Measurements from ENCODE around the gene APOM. TPM values are rescaled to one million over a fixed set of nuclear protein-coding genes. Genes with fewer than 3 reads are reported as not detected.

The APOM gene
- total RNA-seq, 1 donor from 2014 or later = 2.2 TPM

DNA sequence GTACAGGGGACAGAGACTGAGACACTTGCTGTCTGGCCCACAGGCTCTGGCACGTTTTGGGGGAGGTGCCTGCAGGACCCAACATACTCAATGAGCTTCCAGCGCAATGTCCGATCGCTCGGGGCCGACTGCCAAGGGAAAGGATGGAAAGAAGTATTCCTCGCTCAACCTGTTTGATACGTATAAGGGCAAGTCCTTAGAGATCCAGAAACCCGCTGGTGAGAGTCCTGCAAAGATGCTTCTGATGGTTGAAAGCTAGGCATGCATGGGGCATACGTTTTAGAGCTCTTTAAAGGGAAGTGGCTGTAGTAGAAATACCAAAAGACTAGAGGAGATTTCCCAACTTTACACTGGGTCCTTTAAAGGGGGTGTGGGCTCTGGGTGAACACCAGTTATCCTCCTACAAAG is 33.0 kb upstream of the APOM start:
- ATAC-seq (ENCODE audit: low read depth) (no peak), DNase-seq (no peak)
- TF ChIP-seq, protein P1, sequence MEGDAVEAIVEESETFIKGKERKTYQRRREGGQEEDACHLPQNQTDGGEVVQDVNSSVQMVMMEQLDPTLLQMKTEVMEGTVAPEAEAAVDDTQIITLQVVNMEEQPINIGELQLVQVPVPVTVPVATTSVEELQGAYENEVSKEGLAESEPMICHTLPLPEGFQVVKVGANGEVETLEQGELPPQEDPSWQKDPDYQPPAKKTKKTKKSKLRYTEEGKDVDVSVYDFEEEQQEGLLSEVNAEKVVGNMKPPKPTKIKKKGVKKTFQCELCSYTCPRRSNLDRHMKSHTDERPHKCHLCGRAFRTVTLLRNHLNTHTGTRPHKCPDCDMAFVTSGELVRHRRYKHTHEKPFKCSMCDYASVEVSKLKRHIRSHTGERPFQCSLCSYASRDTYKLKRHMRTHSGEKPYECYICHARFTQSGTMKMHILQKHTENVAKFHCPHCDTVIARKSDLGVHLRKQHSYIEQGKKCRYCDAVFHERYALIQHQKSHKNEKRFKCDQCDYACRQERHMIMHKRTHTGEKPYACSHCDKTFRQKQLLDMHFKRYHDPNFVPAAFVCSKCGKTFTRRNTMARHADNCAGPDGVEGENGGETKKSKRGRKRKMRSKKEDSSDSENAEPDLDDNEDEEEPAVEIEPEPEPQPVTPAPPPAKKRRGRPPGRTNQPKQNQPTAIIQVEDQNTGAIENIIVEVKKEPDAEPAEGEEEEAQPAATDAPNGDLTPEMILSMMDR (IDR thresholded peaks at IDR 0.05) = no peak
- intact Hi-C loops (cut with micrococcal nuclease) = loop anchor here (5.0 kb wide), 1 partner anchor 115 kb away; the partner anchor contains the start of gene CLIC1
- Mint-ChIP-seq H3K27me3 (no peaks in the 10 kb centered on the region), H3K27ac (peak overlapping the region; percentile 95), H3K9me3 (peaks cover 1% of the 10 kb centered on the region), H3K4me1 (peaks cover 27% of the 10 kb centered on the region), H3K4me3 (peak overlapping the region; percentile 86), H3K36me3 (ENCODE audit: low read depth) (peaks cover 66% of the 10 kb centered on the region)
- ChIA-PET POLR2A (interaction anchor here (0.6 to 1.9 kb wide), 9 partner anchors 9 to 160 kb away, joined by 3 to 21 read pairs (median 3); partner anchors contain the start of genes BAG6 and NCR3), CTCF (interaction anchor here (1.3 kb wide), 1 partner anchor 24 kb away, joined by 5 read pairs; no protein-coding TSS in a partner anchor)

DNA sequence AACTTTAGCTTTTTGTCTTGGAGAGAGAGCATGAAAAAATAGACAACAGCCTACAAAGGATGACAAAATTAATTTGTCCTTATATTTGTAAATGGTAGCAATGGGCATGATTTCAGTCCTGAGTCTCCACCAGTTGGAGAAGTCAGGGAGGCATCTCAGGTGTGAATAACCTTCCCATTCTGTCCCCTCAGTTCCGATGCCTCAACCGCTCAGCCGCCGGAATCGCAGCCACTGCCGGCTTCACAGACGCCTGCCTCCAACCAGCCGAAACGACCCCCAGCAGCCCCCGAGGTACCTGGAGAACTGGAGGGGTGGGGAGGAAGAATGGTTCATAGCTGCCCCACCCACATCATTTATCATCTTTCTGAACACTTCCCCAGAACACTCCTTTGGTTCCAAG is 31.6 kb upstream of the APOM start:
- ChIA-PET CTCF (no interaction called here), POLR2A (interaction anchor here (0.6 to 3.6 kb wide), 3 partner anchors 13 to 258 kb away, joined by 3 to 15 read pairs (median 9); partner anchors contain the start of gene BAG6)
- intact Hi-C loops (cut with micrococcal nuclease) = loop anchor here (5.0 kb wide), 1 partner anchor 113 kb away; the partner anchor contains the start of gene CLIC1
- H3K4me1 Mint-ChIP-seq = peaks cover 27% of the 10 kb centered on the region
- no peak overlapping the region for H3K4me3 Mint-ChIP-seq
- H3K9me3 Mint-ChIP-seq = peaks cover 1% of the 10 kb centered on the region
- H3K36me3 Mint-ChIP-seq (ENCODE audit: low read depth) = peaks cover 80% of the 10 kb centered on the region
- TF ChIP-seq, protein P1 (IDR thresholded peaks at IDR 0.05) = no peak
- DNase-seq (no peak), ATAC-seq (ENCODE audit: low read depth) (no peak)
- H3K27me3 Mint-ChIP-seq = no peaks in the 10 kb centered on the region
- H3K27ac Mint-ChIP-seq = no peak overlapping the region

DNA sequence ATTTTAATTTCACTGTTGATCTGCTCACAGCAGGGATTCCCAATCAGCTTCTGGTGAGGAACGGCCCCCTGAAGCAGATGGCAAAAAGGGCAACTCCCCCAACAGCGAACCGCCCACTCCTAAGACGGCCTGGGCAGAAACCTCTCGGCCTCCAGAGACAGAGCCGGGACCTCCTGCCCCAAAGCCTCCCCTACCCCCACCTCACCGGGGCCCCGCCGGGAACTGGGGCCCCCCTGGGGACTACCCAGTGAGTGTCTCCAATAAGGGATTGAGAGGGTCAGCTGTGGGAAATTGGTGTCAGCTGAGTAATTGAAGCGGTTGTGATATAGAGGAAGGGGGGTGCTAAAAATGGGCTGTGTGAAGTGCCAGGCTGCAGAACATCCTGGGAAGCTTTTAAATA is 28.7 kb upstream of the APOM start:
- no peak for DNase-seq
- H3K4me3 Mint-ChIP-seq = no peak overlapping the region
- intact Hi-C loops (cut with micrococcal nuclease) = no loop called here
- H3K4me1 Mint-ChIP-seq = peaks cover 9% of the 10 kb centered on the region
- H3K9me3 Mint-ChIP-seq = no peaks in the 10 kb centered on the region
- H3K27me3 Mint-ChIP-seq = no peaks in the 10 kb centered on the region
- TF ChIP-seq, protein P1 (IDR thresholded peaks at IDR 0.05) = no peak
- ChIA-PET POLR2A (interaction anchor here (0.6 to 3.6 kb wide), 2 partner anchors 25 to 76 kb away, joined by 3 to 15 read pairs; partner anchors contain the start of genes ABHD16A and BAG6), CTCF (interaction anchor here (0.7 to 1.1 kb wide), 2 partner anchors 29 to 76 kb away, joined by 4 to 5 read pairs; no protein-coding TSS in a partner anchor)
- no peak for ATAC-seq (ENCODE audit: low read depth)
- H3K36me3 Mint-ChIP-seq (ENCODE audit: low read depth) = peaks cover 94% of the 10 kb centered on the region
- peak overlapping the region; percentile 52 for H3K27ac Mint-ChIP-seq

GRCh38 chr6:31627690-31628287 is 27.9 kb upstream of the APOM start:
- Mint-ChIP-seq H3K36me3 (ENCODE audit: low read depth) (peaks cover 93% of the 10 kb centered on the region), H3K4me3 (no peak overlapping the region), H3K4me1 (peaks cover under 1% of the 10 kb centered on the region), H3K9me3 (no peaks in the 10 kb centered on the region), H3K27me3 (no peaks in the 10 kb centered on the region), H3K27ac (no peak overlapping the region)
- DNase-seq (no peak), ATAC-seq (ENCODE audit: low read depth) (no peak)
- TF ChIP-seq, protein P1 (IDR thresholded peaks at IDR 0.05) = no peak
- POLR2A ChIA-PET = interaction anchor here (0.5 kb wide), 1 partner anchor 43 kb away, joined by 4 read pairs; no protein-coding TSS in a partner anchor
- intact Hi-C loops (cut with micrococcal nuclease) = no loop called here
- CTCF ChIA-PET = no interaction called here

DNA sequence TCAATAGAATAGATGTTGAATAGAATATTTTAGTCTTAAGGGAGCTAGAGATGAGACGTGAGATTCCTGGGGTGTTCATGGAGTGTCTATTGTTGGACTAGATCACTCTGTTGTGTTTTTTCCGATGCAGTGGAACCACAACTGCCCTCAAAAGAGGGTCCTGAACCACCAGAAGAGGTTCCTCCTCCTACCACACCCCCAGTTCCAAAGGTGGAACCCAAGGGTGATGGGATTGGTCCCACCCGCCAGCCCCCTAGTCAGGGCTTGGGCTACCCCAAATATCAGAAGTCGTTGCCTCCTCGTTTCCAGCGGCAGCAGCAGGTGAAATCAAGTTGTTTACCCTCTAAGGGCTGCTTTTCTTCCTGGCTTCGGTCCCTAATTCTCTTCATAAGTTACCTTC is 26.7 kb upstream of the APOM start:
- ATAC-seq (ENCODE audit: low read depth) (no peak), DNase-seq (no peak)
- TF ChIP-seq, protein P1 (IDR thresholded peaks at IDR 0.05) = no peak
- Mint-ChIP-seq H3K36me3 (ENCODE audit: low read depth) (peaks cover 96% of the 10 kb centered on the region), H3K9me3 (no peaks in the 10 kb centered on the region), H3K4me1 (no peaks in the 10 kb centered on the region), H3K4me3 (no peak overlapping the region), H3K27me3 (no peaks in the 10 kb centered on the region), H3K27ac (no peak overlapping the region)
- ChIA-PET POLR2A (no interaction called here), CTCF (no interaction called here)
- intact Hi-C loops (cut with micrococcal nuclease) = no loop called here
